WTC11 (cell line): ENCODE data around the gene CD72. TPM values are rescaled to one million over a fixed set of nuclear protein-coding genes. Genes with fewer than 3 reads are reported as not detected.

Source experiments
- ATF3 ChIP-seq: sonication (generic); formaldehyde crosslinking; conservative IDR thresholded peaks from 2 replicates; pipeline ENCODE4 v1.8.1; 2022; ENCODE audit warnings: mild to moderate bottlenecking, missing genetic modification reagents
- ATF6 ChIP-seq: sonication (generic); formaldehyde crosslinking; IDR thresholded peaks from 2 replicates; pipeline ENCODE4 v1.8.1; 2023; ENCODE audit warnings: mild to moderate bottlenecking, missing genetic modification reagents
- CBFB ChIP-seq: sonication (generic); formaldehyde crosslinking; IDR thresholded peaks from 2 replicates; pipeline ENCODE4 v1.8.1; 2022; ENCODE audit warnings: mild to moderate bottlenecking, low read depth, missing genetic modification reagents
- CREB1 ChIP-seq: sonication (generic); formaldehyde crosslinking; IDR thresholded peaks from 2 replicates; pipeline ENCODE4 v1.8.0; 2023; ENCODE audit warnings: mild to moderate bottlenecking, missing genetic modification reagents
- ERG ChIP-seq: fragments of 250-450 bp; sonication (Bioruptor Pico); IDR thresholded peaks from 2 replicates; pipeline ENCODE4 v1.8.0; 2021; ENCODE audit warnings: mild to moderate bottlenecking
- ETV6 ChIP-seq: sonication (generic); formaldehyde crosslinking; IDR thresholded peaks from 2 replicates; pipeline ENCODE4 v1.8.1; 2022; ENCODE audit warnings: mild to moderate bottlenecking, missing genetic modification reagents
- FOXJ3 ChIP-seq: sonication (generic); formaldehyde crosslinking; IDR thresholded peaks from 2 replicates; pipeline ENCODE4 v1.9.0; 2021; ENCODE audit warnings: missing genetic modification reagents, mild to moderate bottlenecking, borderline replicate concordance
- FOXK1 ChIP-seq: sonication (generic); formaldehyde crosslinking; IDR thresholded peaks from 2 replicates; pipeline ENCODE4 v1.8.0; 2022; ENCODE audit warnings: mild to moderate bottlenecking, moderate library complexity, missing genetic modification reagents
- FOXP1 ChIP-seq: sonication (generic); formaldehyde crosslinking; IDR thresholded peaks from 2 replicates; pipeline ENCODE4 v1.8.0; 2022; ENCODE audit warnings: missing genetic modification reagents, mild to moderate bottlenecking, moderate library complexity, borderline replicate concordance
- FOXP4 ChIP-seq: sonication (generic); formaldehyde crosslinking; IDR thresholded peaks from 2 replicates; pipeline ENCODE4 v1.8.0; 2022; ENCODE audit warnings: mild to moderate bottlenecking, missing genetic modification reagents
- GABPB1 ChIP-seq: sonication (generic); formaldehyde crosslinking; IDR thresholded peaks from 2 replicates; pipeline ENCODE4 v1.8.1; 2023; ENCODE audit warnings: mild to moderate bottlenecking, missing genetic modification reagents
- GRHL2 ChIP-seq: fragments of 250-450 bp; sonication (Bioruptor Pico); IDR thresholded peaks from 2 replicates; pipeline ENCODE4 v1.8.0; 2022; ENCODE audit warnings: mild to moderate bottlenecking, moderate library complexity; ENCODE audit not compliant: insufficient replicate concordance, severe bottlenecking
- HMGA2 ChIP-seq: fragments of 250-450 bp; sonication (Bioruptor Pico); IDR thresholded peaks from 2 replicates; pipeline ENCODE4 v1.4.0; 2021; ENCODE audit warnings: mild to moderate bottlenecking, moderate library complexity
- IRF1 ChIP-seq: sonication (generic); formaldehyde crosslinking; IDR thresholded peaks from 2 replicates; pipeline ENCODE4 v1.8.0; 2023; ENCODE audit warnings: missing genetic modification reagents
- IRF2 ChIP-seq: sonication (generic); formaldehyde crosslinking; IDR thresholded peaks from 2 replicates; pipeline ENCODE4 v1.8.0; 2022; ENCODE audit warnings: low read depth, missing genetic modification reagents, borderline replicate concordance
- JUN ChIP-seq: sonication (generic); formaldehyde crosslinking; IDR thresholded peaks from 2 replicates; pipeline ENCODE4 v1.8.0; 2023; ENCODE audit warnings: mild to moderate bottlenecking, missing genetic modification reagents
- KAT7 ChIP-seq: sonication (generic); formaldehyde crosslinking; IDR thresholded peaks from 2 replicates; pipeline ENCODE4 v1.8.1; 2023; ENCODE audit warnings: missing genetic modification reagents, mild to moderate bottlenecking, borderline replicate concordance
- MAX ChIP-seq: sonication (generic); formaldehyde crosslinking; IDR thresholded peaks from 2 replicates; pipeline ENCODE4 v1.8.0; 2022; ENCODE audit warnings: mild to moderate bottlenecking, missing genetic modification reagents
- NFATC4 ChIP-seq: fragments of 250-450 bp; sonication (Bioruptor Pico); IDR thresholded peaks from 2 replicates; pipeline ENCODE4 v1.9.0; 2021; ENCODE audit warnings: mild to moderate bottlenecking
- NR3C1 ChIP-seq: sonication (generic); formaldehyde crosslinking; conservative IDR thresholded peaks from 2 replicates; pipeline ENCODE4 v1.8.1; 2023; ENCODE audit warnings: low read depth, mild to moderate bottlenecking, missing genetic modification reagents
- OVOL2 ChIP-seq: fragments of 250-450 bp; sonication (Bioruptor Pico); IDR thresholded peaks from 2 replicates; pipeline ENCODE4 v1.9.0; 2021; ENCODE audit warnings: mild to moderate bottlenecking, borderline replicate concordance
- PREB ChIP-seq: sonication (generic); formaldehyde crosslinking; IDR thresholded peaks from 2 replicates; pipeline ENCODE4 v1.8.1; 2022; ENCODE audit warnings: mild to moderate bottlenecking, missing genetic modification reagents, moderate library complexity, borderline replicate concordance
- RORB ChIP-seq: fragments of 250-450 bp; sonication (Bioruptor Pico); IDR thresholded peaks from 2 replicates; pipeline ENCODE4 v1.9.0; 2021; ENCODE audit warnings: mild to moderate bottlenecking
- TEAD1 ChIP-seq: sonication (generic); formaldehyde crosslinking; IDR thresholded peaks from 2 replicates; pipeline ENCODE4 v1.8.0; 2022; ENCODE audit warnings: mild to moderate bottlenecking, missing genetic modification reagents
- ZBTB21 ChIP-seq: sonication (generic); formaldehyde crosslinking; IDR thresholded peaks from 2 replicates; pipeline ENCODE4 v1.8.1; 2023; ENCODE audit warnings: mild to moderate bottlenecking, missing genetic modification reagents, borderline replicate concordance
- ZBTB43 ChIP-seq: sonication (generic); formaldehyde crosslinking; IDR thresholded peaks from 2 replicates; pipeline ENCODE4 v1.8.1; 2023; ENCODE audit warnings: mild to moderate bottlenecking, missing genetic modification reagents
- ZNF121 ChIP-seq: sonication (generic); formaldehyde crosslinking; IDR thresholded peaks from 2 replicates; pipeline ENCODE4 v1.8.0; 2023; ENCODE audit warnings: missing genetic modification reagents
- ZNF416 ChIP-seq: fragments of 250-450 bp; sonication (Bioruptor Pico); IDR thresholded peaks from 2 replicates; pipeline ENCODE4 v1.9.0; 2021; ENCODE audit warnings: mild to moderate bottlenecking, inconsistent platforms
- ZSCAN18 ChIP-seq: fragments of 250-450 bp; sonication (Bioruptor Pico); IDR thresholded peaks from 2 replicates; pipeline ENCODE4 v2.1.2; 2022; ENCODE audit warnings: mild to moderate bottlenecking, moderate library complexity
- total RNA-seq: library from RNA; stranded (reverse); gene quantifications from 3 replicates; pipeline ENCODE4 v1.2.3, GENCODE V29; 2021

CD72 gene
- total RNA-seq, 1 experiment from 2014 or later: 2.9 TPM

GRCh38 chr9:35657546-35658136 lies 39.4 kb upstream of the CD72 start, which contains the start of gene RMRP (continued):
- TF ChIP-seq TEAD1 (CRISPR knock-in tag) (peak; percentile 94), IRF2 (CRISPR knock-in tag) (no peak), FOXK1 (peak; percentile 89), FOXP1 (CRISPR knock-in tag) (peak; percentile 86; the same call in 1 of the 2 replicates), JUN (CRISPR knock-in tag) (0 out of 2 replicates have a peak, but pooled peaks have one; percentile 30), NR3C1 (no peak), PREB (peak; percentile 83; the same call in 1 of the 2 replicates), RORB (no peak), KAT7 (CRISPR knock-in tag) (no peak; the same call in 1 of the 2 replicates), ZBTB21 (no peak; the same call in 1 of the 2 replicates), HMGA2 (CRISPR knock-in tag) (no peak), ETV6 (CRISPR knock-in tag) (peak; percentile 99), ZBTB43 (CRISPR knock-in tag) (no peak), ATF3 (no peak), CREB1 (peak; percentile 88), ATF6 (CRISPR knock-in tag) (no peak), NFATC4 (CRISPR knock-in tag) (no peak), OVOL2 (CRISPR knock-in tag) (no peak), GABPB1 (CRISPR knock-in tag) (peak; percentile 91), IRF1 (CRISPR knock-in tag) (peak; percentile 89), ERG (CRISPR knock-in tag) (peak; percentile 82; the same call in 1 of the 2 replicates), FOXP4 (CRISPR knock-in tag) (peak; percentile 95), FOXJ3 (CRISPR knock-in tag) (no peak), ZNF121 (CRISPR knock-in tag) (0 out of 2 replicates have a peak, but pooled peaks have one; percentile 25), ZNF416 (CRISPR knock-in tag) (no peak), ZSCAN18 (no peak), MAX (CRISPR knock-in tag) (peak; percentile 98), CBFB (CRISPR knock-in tag) (no peak), GRHL2 (no peak)
